ENCODE data around the gene THSD4. TPM values are rescaled to one million over a fixed set of nuclear protein-coding genes. Genes with fewer than 3 reads are reported as not detected.

Gene THSD4
- total RNA-seq, 1 donor from 2014 or later, result 66.8 TPM

DNA sequence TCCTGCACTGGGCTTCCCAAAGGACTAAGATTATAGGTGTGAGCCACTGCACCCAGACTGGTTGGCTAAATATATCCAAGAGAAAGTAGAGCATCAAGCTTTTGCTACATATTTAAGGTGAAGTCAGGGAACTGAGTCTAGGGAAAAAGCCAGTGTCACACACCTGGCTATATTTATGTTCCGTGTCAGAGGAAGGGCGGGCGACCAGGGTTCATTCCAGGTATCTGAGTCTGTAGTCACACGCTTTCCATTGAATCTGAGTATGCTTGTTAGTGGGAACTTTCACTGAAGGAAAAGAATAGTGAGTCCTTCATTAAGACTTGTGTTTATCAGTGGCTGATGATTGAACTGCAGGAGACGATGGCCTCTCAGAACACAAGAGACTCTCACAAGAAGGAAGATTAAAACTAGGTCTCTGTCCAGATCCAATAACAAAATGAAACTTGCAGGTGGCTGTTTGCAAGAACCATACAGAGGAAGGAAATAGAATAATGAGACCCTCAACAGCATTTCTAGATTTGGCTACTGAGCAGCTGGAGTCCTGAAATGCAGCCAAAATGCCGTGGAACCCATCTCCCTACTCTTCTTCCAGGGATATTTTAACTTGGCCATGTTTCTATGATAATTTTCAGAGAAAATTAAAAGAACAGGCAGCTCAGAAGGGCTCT is 276.3 kb downstream of the THSD4 start:
- Histone ChIP-seq H3K36me3 (no peaks in the 10 kb centered on the region), H3K9me3 (no peaks in the 10 kb centered on the region), H3K27me3 (no peaks in the 10 kb centered on the region), H3K27ac (no peak overlapping the region), H3K4me3 (no peak overlapping the region), H3K4me1 (peaks cover 11% of the 10 kb centered on the region)
- TF ChIP-seq POLR2AphosphoS5 (IDR thresholded peaks at IDR 0.05; ENCODE audit: insufficient read depth in 1 of 2, low read depth in 1 of 2), result no peak
- no peak for TF ChIP-seq POLR2A (IDR thresholded peaks at IDR 0.05)
- TF ChIP-seq, protein P1, sequence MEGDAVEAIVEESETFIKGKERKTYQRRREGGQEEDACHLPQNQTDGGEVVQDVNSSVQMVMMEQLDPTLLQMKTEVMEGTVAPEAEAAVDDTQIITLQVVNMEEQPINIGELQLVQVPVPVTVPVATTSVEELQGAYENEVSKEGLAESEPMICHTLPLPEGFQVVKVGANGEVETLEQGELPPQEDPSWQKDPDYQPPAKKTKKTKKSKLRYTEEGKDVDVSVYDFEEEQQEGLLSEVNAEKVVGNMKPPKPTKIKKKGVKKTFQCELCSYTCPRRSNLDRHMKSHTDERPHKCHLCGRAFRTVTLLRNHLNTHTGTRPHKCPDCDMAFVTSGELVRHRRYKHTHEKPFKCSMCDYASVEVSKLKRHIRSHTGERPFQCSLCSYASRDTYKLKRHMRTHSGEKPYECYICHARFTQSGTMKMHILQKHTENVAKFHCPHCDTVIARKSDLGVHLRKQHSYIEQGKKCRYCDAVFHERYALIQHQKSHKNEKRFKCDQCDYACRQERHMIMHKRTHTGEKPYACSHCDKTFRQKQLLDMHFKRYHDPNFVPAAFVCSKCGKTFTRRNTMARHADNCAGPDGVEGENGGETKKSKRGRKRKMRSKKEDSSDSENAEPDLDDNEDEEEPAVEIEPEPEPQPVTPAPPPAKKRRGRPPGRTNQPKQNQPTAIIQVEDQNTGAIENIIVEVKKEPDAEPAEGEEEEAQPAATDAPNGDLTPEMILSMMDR (IDR thresholded peaks at IDR 0.05), result no peak
- no peak for DNase-seq (ENCODE audit: extremely low spot score in 2 of 2)
- intact Hi-C loops (cut with DNase I), result loop anchor here (10.0 kb wide), 1 partner anchor 57 kb away; no protein-coding TSS in a partner anchor

DNA sequence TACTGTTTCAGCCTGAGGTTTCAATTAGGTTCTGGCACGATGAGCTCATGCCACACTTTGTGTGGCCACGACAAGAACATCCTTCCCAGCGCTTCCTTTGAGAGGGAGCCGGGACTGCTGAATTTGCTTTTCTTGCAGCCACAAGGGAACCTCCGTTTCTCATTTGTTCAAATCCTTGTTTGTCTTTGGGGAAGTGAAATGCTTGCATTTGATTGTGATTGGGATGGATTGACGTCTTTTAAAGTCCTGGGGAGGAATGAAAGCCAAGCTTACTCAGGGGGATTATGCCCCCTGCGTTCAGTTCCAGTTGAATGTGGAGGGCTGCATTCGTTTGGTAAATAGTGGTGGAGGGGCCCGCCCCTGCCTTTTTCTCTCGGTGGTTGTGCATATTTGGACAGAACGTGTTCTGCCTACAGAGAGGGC is 277.6 kb downstream of the THSD4 start:
- Histone ChIP-seq H3K27me3 (no peaks in the 10 kb centered on the region), H3K9me3 (no peaks in the 10 kb centered on the region), H3K4me1 (peaks cover 18% of the 10 kb centered on the region), H3K27ac (no peak overlapping the region), H3K36me3 (no peaks in the 10 kb centered on the region), H3K4me3 (no peak overlapping the region)
- DNase-seq (ENCODE audit: extremely low spot score in 2 of 2), result no peak
- TF ChIP-seq POLR2AphosphoS5 (IDR thresholded peaks at IDR 0.05; ENCODE audit: insufficient read depth in 1 of 2, low read depth in 1 of 2) (no peak), POLR2A (IDR thresholded peaks at IDR 0.05) (no peak)
- TF ChIP-seq, protein P1 (IDR thresholded peaks at IDR 0.05), result no peak
- intact Hi-C loops (cut with DNase I), result loop anchor here (10.0 kb wide), 1 partner anchor 58 kb away; no protein-coding TSS in a partner anchor

DNA sequence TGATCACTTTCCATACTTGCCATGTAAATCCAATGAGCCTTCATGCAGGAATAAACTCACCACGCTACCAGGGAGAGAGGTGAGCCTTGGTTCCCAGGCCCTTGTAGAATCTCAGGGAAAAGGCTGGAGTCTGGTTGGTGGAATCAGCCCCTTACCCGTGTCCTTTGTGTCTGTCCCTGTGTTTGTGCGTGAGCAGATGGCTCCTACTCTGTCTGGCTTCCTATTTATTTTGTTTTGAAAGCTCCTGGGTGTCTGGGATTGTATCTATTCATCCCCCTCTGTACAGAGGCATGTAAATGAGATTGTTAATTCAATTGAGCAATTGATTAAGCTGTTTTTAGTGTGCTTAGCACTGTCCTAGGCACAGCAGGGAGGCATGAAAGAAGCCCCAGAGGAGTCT is 278.1 kb downstream of the THSD4 start:
- Histone ChIP-seq H3K27ac (no peak overlapping the region), H3K4me3 (no peak overlapping the region), H3K9me3 (no peaks in the 10 kb centered on the region), H3K4me1 (peaks cover 18% of the 10 kb centered on the region), H3K36me3 (no peaks in the 10 kb centered on the region), H3K27me3 (no peaks in the 10 kb centered on the region)
- intact Hi-C loops (cut with DNase I), result loop anchor here (10.0 kb wide), 1 partner anchor 59 kb away; no protein-coding TSS in a partner anchor
- no peak for DNase-seq (ENCODE audit: extremely low spot score in 2 of 2)
- TF ChIP-seq POLR2AphosphoS5 (IDR thresholded peaks at IDR 0.05; ENCODE audit: insufficient read depth in 1 of 2, low read depth in 1 of 2) (no peak), POLR2A (IDR thresholded peaks at IDR 0.05) (no peak)
- TF ChIP-seq, protein P1 (IDR thresholded peaks at IDR 0.05), result no peak

DNA sequence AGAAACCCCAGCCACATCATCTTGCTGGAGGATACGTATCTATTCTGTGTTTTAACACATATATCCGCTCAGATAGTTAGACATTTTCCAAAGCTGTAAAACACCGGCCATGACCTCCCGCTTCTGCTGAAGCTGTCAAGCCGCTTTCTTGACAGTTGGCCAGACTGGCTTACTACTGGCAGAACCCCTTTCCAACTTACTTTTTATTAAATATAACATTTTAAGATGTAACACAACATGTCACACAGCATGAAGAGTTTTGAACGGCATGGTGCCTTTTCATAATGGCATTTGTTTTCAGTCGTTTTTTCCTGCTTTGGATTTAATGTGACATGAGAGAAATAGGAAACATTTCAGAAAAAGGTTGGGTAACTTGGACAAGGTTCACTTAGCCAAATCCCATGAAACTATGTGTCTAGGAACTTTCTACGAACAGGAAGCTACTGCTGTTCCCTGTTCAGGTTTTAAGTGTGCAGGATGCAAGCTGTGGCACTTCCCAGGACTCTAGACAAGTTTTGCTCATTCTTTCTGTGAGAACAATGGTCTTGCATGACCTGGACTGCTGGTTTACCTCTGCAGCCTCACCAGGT is 281.4 kb downstream of the THSD4 start:
- H3K4me1 ChIP-seq, result peaks cover 18% of the 10 kb centered on the region
- no peaks in the 10 kb centered on the region for H3K36me3 ChIP-seq
- TF ChIP-seq POLR2AphosphoS5 (IDR thresholded peaks at IDR 0.05; ENCODE audit: insufficient read depth in 1 of 2, low read depth in 1 of 2), result no peak
- DNase-seq (ENCODE audit: extremely low spot score in 2 of 2), result no peak
- no peak overlapping the region for H3K27ac ChIP-seq
- H3K9me3 ChIP-seq, result no peaks in the 10 kb centered on the region
- intact Hi-C loops (cut with DNase I), result loop anchor here (10.0 kb wide), 1 partner anchor 62 kb away; no protein-coding TSS in a partner anchor
- H3K27me3 ChIP-seq, result no peaks in the 10 kb centered on the region
- no peak overlapping the region for H3K4me3 ChIP-seq

DNA sequence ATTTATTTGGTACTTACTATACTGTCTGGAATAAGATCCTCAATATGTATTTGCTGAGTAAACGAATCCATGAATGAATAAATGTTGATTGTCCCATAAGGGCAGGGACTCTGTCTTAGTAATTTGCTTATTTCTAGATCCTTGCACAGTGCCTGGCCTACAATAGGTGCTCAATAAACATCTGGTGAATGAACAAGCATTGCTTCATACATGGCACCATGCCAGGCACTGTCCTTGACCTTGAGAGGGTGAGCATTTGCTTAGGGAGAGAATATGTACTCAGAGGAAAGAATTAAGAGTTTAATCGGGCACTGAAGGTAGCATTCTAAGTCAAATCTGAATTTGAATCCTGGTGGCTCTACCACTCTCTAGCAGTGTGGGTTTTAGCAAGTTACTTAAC is 282.1 kb downstream of the THSD4 start:
- H3K9me3 ChIP-seq, result no peaks in the 10 kb centered on the region
- no peaks in the 10 kb centered on the region for H3K36me3 ChIP-seq
- peaks cover 18% of the 10 kb centered on the region for H3K4me1 ChIP-seq
- H3K27ac ChIP-seq, result no peak overlapping the region
- no peak overlapping the region for H3K4me3 ChIP-seq
- TF ChIP-seq POLR2A (IDR thresholded peaks at IDR 0.05) (no peak), POLR2AphosphoS5 (IDR thresholded peaks at IDR 0.05; ENCODE audit: insufficient read depth in 1 of 2, low read depth in 1 of 2) (no peak)
- TF ChIP-seq, protein P1 (IDR thresholded peaks at IDR 0.05), result no peak
- H3K27me3 ChIP-seq, result no peaks in the 10 kb centered on the region
- no peak for DNase-seq (ENCODE audit: extremely low spot score in 2 of 2)
- intact Hi-C loops (cut with DNase I), result loop anchor here (10.0 kb wide), 1 partner anchor 63 kb away; no protein-coding TSS in a partner anchor
